ENCODE results near the gene SHD. TPM values are rescaled to one million over a fixed set of nuclear protein-coding genes. Genes with fewer than 3 reads are reported as not detected.

SHD gene
- total RNA-seq, 2 donors from 2014 or later: not detected

DNA sequence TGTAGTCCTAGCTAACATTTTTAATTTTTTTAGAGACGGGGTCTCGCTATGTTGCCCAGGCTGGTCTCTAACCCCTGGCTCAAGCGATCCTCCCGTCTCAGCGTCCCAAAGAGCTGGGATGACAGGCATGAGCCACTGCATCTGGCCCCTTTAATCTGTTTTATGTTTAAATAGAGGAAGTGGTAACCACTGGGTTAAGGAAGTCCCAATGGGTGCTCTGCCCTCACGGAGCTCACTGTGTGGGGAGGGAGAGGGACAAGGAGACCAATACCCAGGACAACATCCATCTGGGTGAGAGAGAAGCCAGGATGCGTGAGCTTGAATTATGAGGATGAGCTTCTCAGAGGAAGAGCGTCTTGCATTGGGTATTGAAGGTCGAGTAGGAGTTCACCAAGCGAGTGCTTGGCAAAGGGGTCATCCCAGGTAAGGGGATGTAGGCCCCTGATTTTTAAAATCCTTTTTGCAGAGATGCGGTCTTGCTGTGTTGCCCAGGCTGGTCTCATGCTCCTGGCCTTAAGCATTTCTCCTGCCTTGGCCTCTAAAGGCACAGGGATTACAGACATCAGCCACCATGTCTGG, 18.4 kb upstream of the SHD start:
- WGBS, 2 donors: 95 to 96% methylated on average over 11 of the region's 11 CpGs
- Histone ChIP-seq H3K27ac (no peak overlapping the region), H3K4me1 (no peaks in the 10 kb centered on the region), H3K9me3 (no peaks in the 10 kb centered on the region), H3K27me3 (no peaks in the 10 kb centered on the region), H3K4me3 (no peak overlapping the region), H3K36me3 (replicated peaks in 1 of 2; ENCODE audit: insufficient read depth in 1 of 2, low read depth in 2 of 2) (peaks cover 10 to 34% of the 10 kb centered on the region in 2 donors)
- no peak for ATAC-seq
- intact Hi-C loops (cut with DNase I): no loop called here
- TF ChIP-seq, protein P1, sequence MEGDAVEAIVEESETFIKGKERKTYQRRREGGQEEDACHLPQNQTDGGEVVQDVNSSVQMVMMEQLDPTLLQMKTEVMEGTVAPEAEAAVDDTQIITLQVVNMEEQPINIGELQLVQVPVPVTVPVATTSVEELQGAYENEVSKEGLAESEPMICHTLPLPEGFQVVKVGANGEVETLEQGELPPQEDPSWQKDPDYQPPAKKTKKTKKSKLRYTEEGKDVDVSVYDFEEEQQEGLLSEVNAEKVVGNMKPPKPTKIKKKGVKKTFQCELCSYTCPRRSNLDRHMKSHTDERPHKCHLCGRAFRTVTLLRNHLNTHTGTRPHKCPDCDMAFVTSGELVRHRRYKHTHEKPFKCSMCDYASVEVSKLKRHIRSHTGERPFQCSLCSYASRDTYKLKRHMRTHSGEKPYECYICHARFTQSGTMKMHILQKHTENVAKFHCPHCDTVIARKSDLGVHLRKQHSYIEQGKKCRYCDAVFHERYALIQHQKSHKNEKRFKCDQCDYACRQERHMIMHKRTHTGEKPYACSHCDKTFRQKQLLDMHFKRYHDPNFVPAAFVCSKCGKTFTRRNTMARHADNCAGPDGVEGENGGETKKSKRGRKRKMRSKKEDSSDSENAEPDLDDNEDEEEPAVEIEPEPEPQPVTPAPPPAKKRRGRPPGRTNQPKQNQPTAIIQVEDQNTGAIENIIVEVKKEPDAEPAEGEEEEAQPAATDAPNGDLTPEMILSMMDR (IDR thresholded peaks at IDR 0.05): no peak
- TF ChIP-seq POLR2A (IDR thresholded peaks at IDR 0.05): no peak
- DNase-seq: no peak

DNA sequence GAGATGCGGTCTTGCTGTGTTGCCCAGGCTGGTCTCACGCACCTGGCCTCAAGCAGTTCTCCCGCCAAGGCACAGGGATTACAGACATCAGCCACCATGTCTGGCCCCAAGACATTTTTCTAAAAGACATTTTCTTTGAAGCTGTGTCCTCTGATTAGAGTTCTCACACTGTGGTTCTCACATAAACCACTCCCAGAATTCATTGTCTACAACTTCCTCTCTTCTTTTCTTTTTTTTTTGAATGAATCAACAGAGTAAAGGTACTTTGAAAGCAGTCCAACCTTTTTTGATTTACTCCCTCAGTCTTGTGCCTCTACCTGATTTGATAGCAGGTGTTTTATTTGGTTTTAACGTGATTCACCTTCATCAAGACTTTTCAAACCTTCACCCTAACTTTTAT, 14.3 kb upstream of the SHD start:
- DNase-seq: no peak
- no peaks in the 10 kb centered on the region for H3K27me3 ChIP-seq
- no peak overlapping the region for H3K4me3 ChIP-seq
- H3K9me3 ChIP-seq: no peaks in the 10 kb centered on the region
- H3K27ac ChIP-seq: no peak overlapping the region
- TF ChIP-seq, protein P1 (IDR thresholded peaks at IDR 0.05): no peak
- TF ChIP-seq POLR2A (IDR thresholded peaks at IDR 0.05): no peak
- intact Hi-C loops (cut with DNase I): loop anchor here (5.0 kb wide), 1 partner anchor 87 kb away; no protein-coding TSS in a partner anchor
- H3K36me3 ChIP-seq (replicated peaks in 1 of 2; ENCODE audit: insufficient read depth in 1 of 2, low read depth in 2 of 2): peaks cover 6 to 33% of the 10 kb centered on the region in 2 donors
- WGBS, 2 donors: 62 to 64% methylated on average over 4 of the region's 4 CpGs
- H3K4me1 ChIP-seq: peaks cover 17% of the 10 kb centered on the region
- no peak for ATAC-seq

DNA sequence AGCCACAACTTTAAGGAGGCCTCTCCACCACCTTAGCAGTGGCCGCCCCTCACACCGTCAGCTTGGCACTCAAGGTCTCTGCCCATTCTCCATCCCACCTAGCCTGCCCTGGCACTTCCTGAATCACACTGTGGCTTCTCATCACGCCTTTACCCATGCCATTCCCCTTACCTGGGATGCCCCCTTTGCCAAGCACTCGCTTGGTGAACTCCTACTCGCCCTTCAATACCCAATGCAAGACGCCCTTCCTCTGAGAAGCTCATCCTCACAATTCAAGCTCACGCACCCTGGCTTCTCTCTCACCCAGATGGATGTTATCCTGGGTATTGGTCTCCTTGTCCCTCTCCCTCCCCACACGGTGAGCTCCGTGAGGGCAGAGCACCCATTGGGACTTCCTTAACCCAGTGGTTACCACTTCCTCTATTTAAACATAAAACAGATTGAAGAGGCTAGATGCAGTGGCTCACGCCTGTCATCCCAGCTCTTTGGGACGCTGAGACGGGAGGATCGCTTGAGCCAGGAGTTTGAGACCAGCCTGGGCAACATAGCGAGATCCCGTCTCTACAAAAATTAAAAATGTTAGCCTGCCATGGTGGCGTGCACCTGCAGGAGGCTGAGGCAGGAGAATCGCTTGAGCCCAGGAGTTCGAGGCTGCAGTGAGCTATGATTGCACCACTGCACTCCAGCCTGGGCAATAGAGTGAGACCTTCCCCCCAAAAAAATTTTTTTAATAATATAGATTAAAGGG, 12.6 kb upstream of the SHD start:
- no peak overlapping the region for H3K4me3 ChIP-seq
- no peaks in the 10 kb centered on the region for H3K27me3 ChIP-seq
- no peak overlapping the region for H3K27ac ChIP-seq
- no peak for TF ChIP-seq POLR2A (IDR thresholded peaks at IDR 0.05)
- TF ChIP-seq, protein P1 (IDR thresholded peaks at IDR 0.05): no peak
- DNase-seq: no peak
- ATAC-seq: no peak
- intact Hi-C loops (cut with DNase I): loop anchor here (5.0 kb wide), 1 partner anchor 86 kb away; no protein-coding TSS in a partner anchor
- H3K9me3 ChIP-seq: no peaks in the 10 kb centered on the region
- H3K36me3 ChIP-seq (replicated peaks in 1 of 2; ENCODE audit: insufficient read depth in 1 of 2, low read depth in 2 of 2): peaks cover 6 to 33% of the 10 kb centered on the region in 2 donors
- H3K4me1 ChIP-seq: peaks cover 17% of the 10 kb centered on the region
- WGBS, 2 donors: 87 to 92% methylated on average over 18 of the region's 18 CpGs

DNA sequence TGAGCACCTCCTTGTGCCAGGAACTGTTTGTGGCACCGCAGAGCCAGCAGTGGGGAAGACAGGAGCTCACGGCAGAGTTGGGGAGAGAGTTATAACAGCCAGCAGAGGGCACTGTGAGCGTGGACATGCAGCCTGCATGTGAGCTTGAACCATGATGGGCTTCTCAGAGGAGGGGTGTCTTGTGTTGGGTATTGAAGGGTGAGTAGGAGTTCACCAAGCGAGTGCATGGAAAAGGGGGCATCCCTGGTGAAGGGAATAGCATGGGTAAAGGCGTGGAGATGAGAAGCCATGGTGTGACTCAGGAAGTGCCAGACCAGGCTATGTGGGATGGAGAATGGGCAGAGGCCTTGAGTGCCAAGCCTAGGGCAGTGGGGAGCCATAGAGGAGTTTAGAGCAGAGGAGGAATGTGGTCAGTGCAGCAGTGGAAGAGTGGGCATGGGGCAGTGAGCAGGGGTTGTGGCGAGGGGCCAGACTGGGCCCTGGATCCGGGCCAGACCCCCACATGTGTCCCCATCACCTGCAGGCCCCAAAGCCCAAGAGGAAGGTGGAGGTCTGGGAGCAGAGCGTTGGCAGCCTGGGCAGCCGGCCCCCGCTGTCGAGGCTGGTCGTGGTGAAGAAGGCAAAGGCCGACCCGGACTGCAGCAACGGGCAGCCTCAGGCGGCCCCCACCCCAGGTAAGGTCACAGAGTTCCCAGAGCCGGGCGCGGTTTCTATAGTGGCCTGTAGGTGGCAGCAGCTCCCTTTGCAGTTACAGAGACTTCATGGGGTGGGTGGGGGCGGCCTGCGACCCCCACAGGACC, 11.8 kb upstream of the SHD start:
- 36 to 49% methylated on average over 15 to 19 of the region's 21 CpGs for WGBS, 2 donors
- H3K27ac ChIP-seq: peak overlapping the region in 2 of 4 donors; percentile 59 to 63
- no peak overlapping the region for H3K4me3 ChIP-seq
- intact Hi-C loops (cut with DNase I): loop anchor here (5.0 kb wide), 1 partner anchor 85 kb away; no protein-coding TSS in a partner anchor
- no peak for TF ChIP-seq POLR2A (IDR thresholded peaks at IDR 0.05)
- TF ChIP-seq, protein P1 (IDR thresholded peaks at IDR 0.05): peak; percentile 62 to 93 (median 69)
- H3K4me1 ChIP-seq: peaks cover 17% of the 10 kb centered on the region
- peaks cover 0 to 27% of the 10 kb centered on the region in 2 donors for H3K36me3 ChIP-seq (replicated peaks in 1 of 2; ENCODE audit: insufficient read depth in 1 of 2, low read depth in 2 of 2)
- DNase-seq (peak; percentile 39 to 66 (median 60)), ATAC-seq (peak; percentile 47)
- H3K9me3 ChIP-seq: no peaks in the 10 kb centered on the region
- H3K27me3 ChIP-seq: no peaks in the 10 kb centered on the region

Data from body of pancreas (tissue), 4 donors.